ENCODE results near the gene HDLBP.
A peak's percentile ranks its signal among the peaks of the same experiment; 100 is the strongest.
"Not testable (repeated sequence)": the region's sequence is repeated elsewhere in the genome, so short reads cannot be mapped to it uniquely, and the experiment has no call there.

The HDLBP gene

DNA sequence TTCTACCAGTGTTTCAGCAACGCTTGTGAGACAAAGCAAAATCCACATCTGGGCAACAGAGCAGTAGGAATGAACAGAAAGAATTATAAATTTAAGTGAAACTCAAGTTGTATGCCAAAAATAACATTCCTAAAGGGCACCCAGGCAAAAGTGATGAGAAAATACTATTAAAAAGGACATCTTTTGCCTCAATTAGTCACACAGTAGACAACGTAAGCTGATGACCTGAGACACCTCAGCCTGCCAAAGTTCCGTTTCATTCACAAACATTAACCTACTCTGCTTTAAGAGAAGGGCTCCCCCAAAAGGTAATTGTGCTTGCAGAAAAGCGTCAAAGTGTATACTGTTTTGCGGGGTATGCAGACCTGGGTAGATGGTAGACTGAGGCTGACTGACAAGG is 7.2 kb downstream of the HDLBP start:
- no peak for DNase-seq (ENCODE audit: low spot score)

DNA sequence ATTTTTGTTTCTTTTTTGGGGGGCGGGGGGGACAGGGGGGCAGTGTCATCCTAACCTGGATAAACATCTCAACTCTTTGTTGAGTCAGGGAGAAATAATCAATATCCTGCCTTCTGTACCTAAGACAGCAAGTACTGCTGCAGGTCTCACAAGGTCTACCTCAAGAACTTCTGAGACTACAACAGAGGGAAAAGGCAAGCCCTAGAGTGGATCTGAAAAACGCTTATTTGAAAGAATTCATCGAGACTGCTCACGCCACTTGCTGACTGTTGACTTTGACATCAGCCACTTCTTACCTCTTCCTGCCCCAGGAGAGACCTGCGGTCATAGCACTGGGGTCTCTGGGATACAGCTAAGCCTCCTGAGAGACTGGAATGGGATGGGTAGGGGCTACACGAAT is 8.4 kb downstream of the HDLBP start:
- no peak for DNase-seq (ENCODE audit: low spot score)

- no peak for DNase-seq (ENCODE audit: low spot score)
Measured at GRCh38 chr2:241304039-241304670, 11.3 kb downstream of the HDLBP start.

- no peak for DNase-seq (ENCODE audit: low spot score)
Measured at GRCh38 chr2:241302759-241303651, 12.5 kb downstream of the HDLBP start.

DNA sequence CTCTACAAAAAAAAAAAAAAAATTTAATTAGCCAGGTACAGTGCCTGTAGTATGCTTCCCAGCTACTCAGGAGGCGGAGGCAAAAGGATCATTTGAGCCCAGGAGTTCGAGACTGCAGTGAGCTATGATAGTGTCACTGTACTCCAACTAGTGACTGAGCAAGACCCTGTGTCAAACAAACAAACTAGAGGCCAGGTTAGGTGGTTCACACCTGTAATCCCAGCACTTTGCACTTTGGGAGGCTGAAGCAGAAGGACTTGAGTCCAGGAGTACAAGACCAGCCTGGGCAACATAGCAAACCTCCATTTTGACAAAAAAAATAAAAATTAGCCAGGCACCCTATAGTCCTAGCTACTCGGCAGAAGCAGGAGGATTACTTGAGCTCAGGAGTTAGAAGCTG is 13.4 kb downstream of the HDLBP start:
- DNase-seq (ENCODE audit: low spot score): no peak

DNA sequence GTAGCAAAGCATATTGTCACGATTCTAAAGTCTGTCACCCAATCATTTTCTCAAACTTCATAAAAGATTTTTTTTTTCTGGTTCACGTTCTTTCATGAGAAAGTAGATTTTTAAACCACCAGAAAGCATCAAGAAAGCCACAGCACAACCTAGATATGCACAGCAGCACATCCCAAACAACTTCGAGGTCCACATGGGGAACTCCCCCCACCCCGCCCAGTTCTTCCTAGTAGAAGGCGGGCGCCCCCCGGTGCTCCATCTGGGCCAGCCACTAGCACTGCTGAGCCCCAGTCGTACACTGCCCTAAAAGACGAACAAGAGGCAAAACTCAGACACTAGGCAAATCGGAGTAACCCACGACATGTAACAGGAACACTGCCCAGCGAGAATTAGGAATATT is 15.5 kb downstream of the HDLBP start:
- peak; percentile 58 for DNase-seq (ENCODE audit: low spot score)

DNA sequence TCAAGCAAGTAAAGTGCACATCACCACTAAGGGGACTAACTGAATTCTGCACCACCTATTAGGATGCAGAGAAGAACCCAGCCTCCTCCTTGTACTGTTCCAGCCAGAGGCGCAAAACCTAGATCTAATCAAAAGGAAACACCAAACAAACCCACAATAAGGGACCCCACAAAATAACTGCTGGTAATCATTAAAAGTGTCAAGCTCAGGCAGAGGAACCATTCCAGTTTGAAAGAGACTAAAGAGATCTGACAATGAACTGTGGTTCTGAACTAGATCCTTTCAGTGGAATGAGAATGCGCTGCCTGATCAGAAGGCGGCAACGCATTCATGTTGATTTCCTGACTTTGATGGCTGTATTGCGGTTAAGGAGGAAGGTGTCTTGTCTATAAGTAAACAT is 16.8 kb downstream of the HDLBP start:
- peak; percentile 26 for DNase-seq (ENCODE audit: low spot score)

GRCh38 chr2:241296767-241297166 is 18.7 kb downstream of the HDLBP start:
- no peak for DNase-seq (ENCODE audit: low spot score)

DNA sequence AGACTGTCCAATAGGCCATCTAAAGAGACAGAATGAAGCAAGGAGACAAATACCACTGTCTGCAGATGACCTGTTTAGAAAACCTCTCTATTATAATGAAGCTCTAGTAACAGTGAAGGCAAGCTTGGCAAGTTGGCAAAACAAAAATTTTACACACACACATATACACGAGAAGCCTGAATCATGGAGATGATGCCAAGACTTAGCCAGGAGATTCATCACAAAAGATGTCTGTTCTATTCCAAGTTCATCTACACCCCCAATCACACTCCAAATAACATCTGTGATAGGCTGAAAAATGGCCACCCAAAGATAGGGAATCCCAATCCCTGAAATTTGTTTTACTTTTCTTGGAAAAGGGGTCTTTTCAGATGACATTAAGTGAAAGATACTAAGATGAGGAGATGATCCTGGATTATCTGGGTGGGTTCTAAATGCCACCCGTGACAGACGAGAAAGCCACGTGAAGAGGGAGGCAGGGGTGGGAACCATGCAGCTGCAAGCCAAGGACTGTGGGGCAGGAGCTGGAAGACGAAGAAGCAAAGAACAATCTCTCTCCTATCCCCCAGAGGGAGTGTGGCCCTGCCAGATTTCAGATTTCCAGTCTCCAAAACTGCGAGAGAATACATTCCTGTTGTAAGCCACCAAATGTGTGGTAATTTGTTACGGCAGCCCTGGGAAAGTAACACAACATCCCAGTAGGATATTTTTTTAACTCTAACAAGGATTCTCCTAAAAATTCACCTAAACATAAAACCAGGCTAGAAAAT is 20.0 kb downstream of the HDLBP start:
- no peak for DNase-seq (ENCODE audit: low spot score)

GRCh38 chr2:241293378-241293797 is 22.1 kb downstream of the HDLBP start:
- DNase-seq (ENCODE audit: low spot score): not testable (repeated sequence)

DNA sequence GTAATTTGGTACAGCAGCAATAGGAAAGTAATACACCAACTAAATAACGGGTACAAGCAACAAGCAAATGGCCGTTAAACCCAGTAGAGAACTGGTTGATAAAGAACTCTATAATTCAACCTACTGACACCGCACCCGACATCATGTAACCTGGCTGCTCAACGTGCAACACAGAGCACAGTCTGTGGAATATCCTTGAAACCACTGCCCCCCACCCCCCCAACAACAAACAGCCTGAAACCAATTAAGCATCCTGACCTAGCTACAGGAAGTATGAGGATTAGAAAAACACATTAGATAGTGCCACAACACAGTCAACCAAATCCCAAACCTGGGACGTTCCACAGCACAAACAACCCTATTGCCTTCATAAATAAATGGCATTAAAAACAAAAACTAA is 23.5 kb downstream of the HDLBP start:
- no peak for DNase-seq (ENCODE audit: low spot score)

GRCh38 chr2:241291153-241291552 is 24.3 kb downstream of the HDLBP start:
- DNase-seq (ENCODE audit: low spot score): no peak

GRCh38 chr2:241289597-241289996 is 25.9 kb downstream of the HDLBP start:
- DNase-seq (ENCODE audit: low spot score): no peak

DNA sequence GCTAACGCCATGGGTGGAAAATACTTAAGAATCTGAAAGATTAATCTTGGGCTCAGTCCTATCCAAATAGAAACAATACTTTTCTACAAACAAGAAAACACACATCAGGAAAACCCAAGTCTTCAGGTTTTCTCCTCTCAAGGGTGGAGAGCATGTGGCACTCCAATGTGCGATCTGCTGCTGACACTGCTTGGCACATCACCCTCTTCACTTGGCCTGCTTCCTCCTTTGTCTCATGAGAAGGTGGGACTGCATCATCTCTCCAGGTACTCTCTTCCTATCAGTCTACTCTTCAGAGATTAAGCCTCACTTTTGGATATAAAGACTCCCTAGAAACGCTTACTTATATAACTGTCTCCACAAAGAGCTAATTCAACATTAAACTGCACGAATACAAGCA is 26.4 kb downstream of the HDLBP start:
- no peak for DNase-seq (ENCODE audit: low spot score)

DNA sequence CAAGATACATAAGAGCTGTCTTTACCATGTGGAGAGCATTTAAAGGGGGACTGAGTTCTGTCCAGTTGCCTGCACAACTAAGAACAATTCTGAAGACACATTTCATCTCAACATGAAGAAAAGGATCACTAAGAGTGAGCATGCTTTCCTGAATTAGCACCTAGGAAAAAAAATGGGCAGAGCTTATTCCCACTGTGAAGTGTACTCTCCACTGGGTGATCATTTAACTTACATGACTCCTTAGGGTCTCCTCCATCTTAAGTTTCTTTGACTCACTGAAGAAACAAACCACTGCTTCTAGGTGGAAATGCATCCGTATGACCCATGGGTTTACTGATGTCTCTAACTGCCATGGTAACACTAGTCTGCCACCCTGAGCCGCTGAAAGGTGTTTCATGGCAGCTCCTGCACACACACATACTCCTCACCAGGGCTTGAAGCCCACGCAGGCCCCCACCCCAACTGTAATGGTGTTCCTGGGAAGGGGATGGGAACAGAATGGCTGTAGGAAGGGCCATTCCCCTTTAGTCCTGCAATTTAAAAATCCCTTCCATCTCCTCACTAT is 27.1 kb downstream of the HDLBP start:
- no peak for DNase-seq (ENCODE audit: low spot score)

GRCh38 chr2:241286348-241287090 is 29.0 kb downstream of the HDLBP start:
- DNase-seq (ENCODE audit: low spot score): no peak

DNA sequence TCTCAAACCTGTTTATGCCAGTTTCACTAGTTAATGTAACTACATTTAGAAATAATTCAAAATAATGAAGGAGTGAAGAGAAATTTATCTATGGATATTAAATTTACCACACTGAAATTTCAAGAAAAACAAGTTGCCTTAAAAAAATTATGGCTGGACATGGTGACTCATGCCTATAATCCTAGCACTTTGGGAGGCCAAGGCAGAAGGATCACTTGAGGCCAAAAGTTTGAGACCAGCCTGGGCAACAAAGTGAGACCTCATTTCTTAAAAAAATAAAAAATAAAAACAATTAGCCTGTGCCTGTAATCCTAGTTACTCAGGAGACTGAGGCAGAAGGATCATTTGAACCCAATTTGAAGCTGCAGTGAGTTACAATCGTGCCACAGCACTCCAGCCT is 29.9 kb downstream of the HDLBP start:
- no peak for DNase-seq (ENCODE audit: low spot score)

DNA sequence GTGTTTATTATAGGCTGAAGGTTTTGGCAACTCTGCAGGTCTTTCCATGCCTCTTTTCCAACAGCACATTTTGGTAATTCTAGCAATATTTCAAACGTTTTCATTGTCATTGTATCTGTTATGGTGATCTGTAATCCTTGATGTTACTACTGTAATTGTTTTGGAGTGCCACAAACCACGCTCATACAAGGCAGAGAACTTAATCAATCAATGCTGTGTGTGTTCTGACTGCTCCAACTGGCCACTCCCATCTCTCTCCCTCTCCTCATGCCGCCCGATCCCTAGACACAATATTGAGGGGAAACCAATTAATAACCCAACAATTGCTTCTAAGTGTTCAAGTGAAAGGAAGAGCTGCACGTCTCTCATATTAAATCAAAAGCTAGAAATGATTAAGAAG is 32.9 kb downstream of the HDLBP start:
- no peak for DNase-seq (ENCODE audit: low spot score)

DNA sequence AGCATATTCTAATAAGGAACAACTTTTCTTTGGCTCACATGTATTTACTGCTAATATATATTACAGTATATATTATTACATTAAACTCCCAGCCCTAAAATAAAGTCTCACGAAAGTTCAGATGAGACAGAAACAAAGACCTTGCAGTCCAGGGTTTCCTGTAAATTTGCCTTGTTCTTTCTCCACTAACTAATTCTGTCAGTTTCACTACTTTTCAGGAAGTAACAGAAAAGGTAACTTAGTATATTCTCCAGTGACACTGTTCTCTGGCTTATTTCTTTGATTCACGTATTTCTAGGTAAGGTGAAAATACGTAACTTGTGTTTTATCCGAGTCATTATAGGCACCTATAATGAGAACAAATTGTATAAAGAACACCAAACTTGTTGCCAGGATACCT is 35.2 kb downstream of the HDLBP start:
- DNase-seq (ENCODE audit: low spot score): no peak

- DNase-seq (ENCODE audit: low spot score): no peak
Measured at GRCh38 chr2:241279828-241280227, 35.6 kb downstream of the HDLBP start.

DNA sequence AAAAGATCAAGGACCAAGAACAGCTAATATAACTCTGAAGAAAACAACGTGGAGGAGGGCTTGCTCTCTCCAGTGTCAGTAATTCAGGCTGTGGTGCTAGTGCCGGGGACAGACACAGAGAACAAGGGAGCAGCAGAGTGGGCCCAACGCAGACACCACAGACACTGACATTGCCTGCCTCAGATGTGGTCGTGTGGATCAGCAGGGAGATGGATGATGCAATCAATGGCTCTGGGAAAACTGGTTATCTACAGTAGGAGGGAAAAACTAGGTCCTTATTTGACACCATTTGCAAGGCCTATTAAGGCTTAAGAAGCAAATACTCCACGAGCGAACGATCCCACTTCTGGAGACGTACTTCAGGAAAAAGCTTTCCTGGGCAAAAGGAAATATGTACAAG is 36.1 kb downstream of the HDLBP start:
- DNase-seq (ENCODE audit: low spot score): no peak

DNA sequence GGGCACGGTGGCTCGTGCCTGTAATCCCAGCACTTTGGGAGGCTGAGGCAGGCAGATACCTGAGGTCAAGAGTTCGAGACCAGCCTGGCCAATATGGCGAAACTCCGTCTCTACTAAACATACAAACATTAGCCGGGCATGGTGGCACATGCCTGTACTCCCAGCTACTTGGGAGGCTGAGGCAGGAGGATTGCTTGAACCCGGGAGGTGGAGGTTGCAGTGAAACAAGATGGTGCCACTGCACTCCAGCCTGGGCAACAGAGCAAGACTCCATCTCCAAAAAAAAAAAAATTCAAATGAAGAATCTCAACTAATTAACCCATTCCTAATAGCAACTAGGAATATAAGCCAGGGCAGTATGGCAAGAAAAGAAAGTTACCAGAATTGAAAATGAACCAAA is 37.2 kb downstream of the HDLBP start:
- DNase-seq (ENCODE audit: low spot score): not testable (repeated sequence)
